ENCODE results near the gene CARNS1.
"Not testable (repeated sequence)": the region's sequence is repeated elsewhere in the genome, so short reads cannot be mapped to it uniquely, and the experiment has no call there.

CARNS1 gene

GRCh38 chr11:67401495-67402191 is 13.8 kb upstream of the CARNS1 start, which contains the start of gene PPP1CA:
PPP1CA (minus strand) TSS chr11:67401858; CDS start chr11:67401782, 76 bp downstream.
- H2BK5ac ChIP-seq (ENCODE audit: low read length), result peak within 1 kb of the TSS; percentile 93
- H3K4me3 ChIP-seq (ENCODE audit: low read length in 2 of 2), result peak within 1 kb of the TSS; percentile 85 to 94
- no CpG with 5 or more reads among the region's 73 CpGs for WGBS, 2 donors (ENCODE audit: extremely low coverage in 2 of 2, insufficient read length in 2 of 2, insufficient replicate concordance in 1 of 2)
- no peaks in the 10 kb centered on the region for H3K9me3 ChIP-seq (replicated peaks in 1 of 2; ENCODE audit: control insufficient read depth in 2 of 2, insufficient read depth in 1 of 2, low read depth in 1 of 2, low read length in 2 of 2)
- H4K91ac ChIP-seq (ENCODE audit: low read depth, low read length, poor library complexity), result no peak within 1 kb of the TSS
- H3K14ac ChIP-seq (ENCODE audit: low read length), result peak within 1 kb of the TSS; percentile 97
- peak within 1 kb of the TSS; percentile 93 for H2AK5ac ChIP-seq (ENCODE audit: low read depth, low read length)
- peak within 1 kb of the TSS; percentile 94 for H3K9ac ChIP-seq (ENCODE audit: low read depth, low read length, poor library complexity)
- H3K36me3 ChIP-seq (replicated peaks in 1 of 2; ENCODE audit: control insufficient read depth in 2 of 2, insufficient read depth in 2 of 2, low read length in 2 of 2), result peaks cover 30 to 41% of the 10 kb centered on the region in 2 donors
- peaks cover 10 to 31% of the 10 kb centered on the region in 2 donors for H3K4me1 ChIP-seq (ENCODE audit: control insufficient read depth in 2 of 2, insufficient read depth in 1 of 2, low read depth in 1 of 2, low read length in 2 of 2)
- H3K27ac ChIP-seq (replicated peaks; ENCODE audit: low read length), result peak within 1 kb of the TSS; percentile 58
- no peaks in the 10 kb centered on the region for H3K27me3 ChIP-seq (ENCODE audit: control insufficient read depth in 3 of 3, insufficient read depth in 3 of 3, low read depth in 1 of 3, low read length in 3 of 3)
- H2BK15ac ChIP-seq (ENCODE audit: low read length), result peak within 1 kb of the TSS; percentile 96
- H2BK12ac ChIP-seq (ENCODE audit: low read length), result peak within 1 kb of the TSS; percentile 22
- DNase-seq (ENCODE audit: low spot score), result peak; percentile 90
- peak within 1 kb of the TSS; percentile 91 for H2BK120ac ChIP-seq (ENCODE audit: low read depth, low read length)
- peaks cover 13% of the 10 kb centered on the region for H3K79me1 ChIP-seq (ENCODE audit: low read depth, low read length)
- H3K4ac ChIP-seq (ENCODE audit: low read length), result peak within 1 kb of the TSS; percentile 66
- H3K23ac ChIP-seq (ENCODE audit: low read depth, low read length, poor library complexity), result peak within 1 kb of the TSS; percentile 98
- no peak within 1 kb of the TSS for H4K8ac ChIP-seq (ENCODE audit: low read depth, low read length)
- H3K18ac ChIP-seq (ENCODE audit: low read length), result peak within 1 kb of the TSS; percentile 98
- peak within 1 kb of the TSS; percentile 93 for H3K4me2 ChIP-seq (ENCODE audit: insufficient read depth, low read length, poor library complexity, severe bottlenecking)
- peak within 1 kb of the TSS; percentile 98 for H2AFZ ChIP-seq (ENCODE audit: low read length)

- Histone ChIP-seq H3K4me2 (ENCODE audit: insufficient read depth, low read length, poor library complexity, severe bottlenecking) (peak overlapping the region; percentile 48), H3K9ac (ENCODE audit: low read depth, low read length, poor library complexity) (peak overlapping the region; percentile 50), H2AFZ (ENCODE audit: low read length) (peak overlapping the region; percentile 86), H3K36me3 (replicated peaks in 1 of 2; ENCODE audit: control insufficient read depth in 2 of 2, insufficient read depth in 2 of 2, low read length in 2 of 2) (peaks cover 28 to 34% of the 10 kb centered on the region in 2 donors), H3K27ac (replicated peaks; ENCODE audit: low read length) (peak overlapping the region; percentile 58), H3K18ac (ENCODE audit: low read length) (peak overlapping the region; percentile 81), H3K79me1 (ENCODE audit: low read depth, low read length) (peaks cover 14% of the 10 kb centered on the region), H2AK5ac (ENCODE audit: low read depth, low read length) (peak overlapping the region; percentile 93), H2BK15ac (ENCODE audit: low read length) (peak overlapping the region; percentile 96), H3K4me1 (ENCODE audit: control insufficient read depth in 2 of 2, insufficient read depth in 1 of 2, low read depth in 1 of 2, low read length in 2 of 2) (peaks cover 10 to 31% of the 10 kb centered on the region in 2 donors), H3K4me3 (ENCODE audit: low read length in 2 of 2) (peak overlapping the region; percentile 37)
- not testable (repeated sequence) for H4K91ac ChIP-seq (ENCODE audit: low read depth, low read length, poor library complexity); H2BK120ac ChIP-seq (ENCODE audit: low read depth, low read length); H3K9me3 ChIP-seq (replicated peaks in 1 of 2; ENCODE audit: control insufficient read depth in 2 of 2, insufficient read depth in 1 of 2, low read depth in 1 of 2, low read length in 2 of 2); H2BK12ac ChIP-seq (ENCODE audit: low read length); DNase-seq (ENCODE audit: low spot score); H3K14ac ChIP-seq (ENCODE audit: low read length); H2BK5ac ChIP-seq (ENCODE audit: low read length); H4K8ac ChIP-seq (ENCODE audit: low read depth, low read length); H3K4ac ChIP-seq (ENCODE audit: low read length); H3K23ac ChIP-seq (ENCODE audit: low read depth, low read length, poor library complexity); H3K27me3 ChIP-seq (ENCODE audit: control insufficient read depth in 3 of 3, insufficient read depth in 3 of 3, low read depth in 1 of 3, low read length in 3 of 3)
- no CpG with 5 or more reads among the region's 19 CpGs for WGBS, 2 donors (ENCODE audit: extremely low coverage in 2 of 2, insufficient read length in 2 of 2, insufficient replicate concordance in 1 of 2)
Observed at GRCh38 chr11:67402192-67402839, 13.2 kb upstream of the CARNS1 start.

- not testable (repeated sequence) for H4K91ac ChIP-seq (ENCODE audit: low read depth, low read length, poor library complexity); H3K9ac ChIP-seq (ENCODE audit: low read depth, low read length, poor library complexity); H2BK5ac ChIP-seq (ENCODE audit: low read length); H3K27ac ChIP-seq (replicated peaks; ENCODE audit: low read length); H4K8ac ChIP-seq (ENCODE audit: low read depth, low read length); H3K4ac ChIP-seq (ENCODE audit: low read length); H3K9me3 ChIP-seq (replicated peaks in 1 of 2; ENCODE audit: control insufficient read depth in 2 of 2, insufficient read depth in 1 of 2, low read depth in 1 of 2, low read length in 2 of 2); H3K18ac ChIP-seq (ENCODE audit: low read length); H3K14ac ChIP-seq (ENCODE audit: low read length); H3K23ac ChIP-seq (ENCODE audit: low read depth, low read length, poor library complexity); H2BK15ac ChIP-seq (ENCODE audit: low read length); H3K4me2 ChIP-seq (ENCODE audit: insufficient read depth, low read length, poor library complexity, severe bottlenecking); H2BK120ac ChIP-seq (ENCODE audit: low read depth, low read length); H3K27me3 ChIP-seq (ENCODE audit: control insufficient read depth in 3 of 3, insufficient read depth in 3 of 3, low read depth in 1 of 3, low read length in 3 of 3); DNase-seq (ENCODE audit: low spot score); H2BK12ac ChIP-seq (ENCODE audit: low read length); H3K4me3 ChIP-seq (ENCODE audit: low read length in 2 of 2)
- no CpG with 5 or more reads among the region's 9 CpGs for WGBS, 2 donors (ENCODE audit: extremely low coverage in 2 of 2, insufficient read length in 2 of 2, insufficient replicate concordance in 1 of 2)
- H3K36me3 ChIP-seq (replicated peaks in 1 of 2; ENCODE audit: control insufficient read depth in 2 of 2, insufficient read depth in 2 of 2, low read length in 2 of 2), result peaks cover 21 to 27% of the 10 kb centered on the region in 2 donors
- H3K79me1 ChIP-seq (ENCODE audit: low read depth, low read length), result peaks cover 14% of the 10 kb centered on the region
- H3K4me1 ChIP-seq (ENCODE audit: control insufficient read depth in 2 of 2, insufficient read depth in 1 of 2, low read depth in 1 of 2, low read length in 2 of 2), result peaks cover 10 to 31% of the 10 kb centered on the region in 2 donors
- peak overlapping the region; percentile 40 for H2AK5ac ChIP-seq (ENCODE audit: low read depth, low read length)
- H2AFZ ChIP-seq (ENCODE audit: low read length), result peak overlapping the region; percentile 77
Observed at GRCh38 chr11:67403085-67403484, 12.4 kb upstream of the CARNS1 start.

Measured in neuronal stem cell (in vitro differentiated cells).